ENCODE measurements around the gene C5. TPM values are rescaled to one million over a fixed set of nuclear protein-coding genes. Genes with fewer than 3 reads are reported as not detected.

Gene C5
- total RNA-seq, 1 donor from 2014 or later = 5.5 TPM

GRCh38 chr9:120935383-120935857, 114.7 kb downstream of the C5 start:
- no peaks in the 10 kb centered on the region for H3F3A ChIP-seq (ENCODE audit: low read depth)
- Mint-ChIP-seq H3K36me3 (no peaks in the 10 kb centered on the region), H3K4me1 (peaks cover 17% of the 10 kb centered on the region), H3K9me3 (no peaks in the 10 kb centered on the region), H3K27ac (no peak overlapping the region), H3K4me3 (no peak overlapping the region), H3K27me3 (ENCODE audit: insufficient read depth, low read depth) (peaks cover 3% of the 10 kb centered on the region)
- no peak overlapping the region for H3K4me3 ChIP-seq
- H3K4me2 ChIP-seq = no peak overlapping the region
- no peaks in the 10 kb centered on the region for H3K9me3 ChIP-seq (ENCODE audit: low read depth)
- no peaks in the 10 kb centered on the region for H3K36me3 ChIP-seq
- no peak overlapping the region for H3K27ac ChIP-seq
- H3K4me1 ChIP-seq = peaks cover 9% of the 10 kb centered on the region
- no peak for DNase-seq (ENCODE audit: low spot score)
- TF ChIP-seq EZH2 (IDR thresholded peaks at IDR 0.05) (no peak), EZH2phosphoT487 (IDR thresholded peaks at IDR 0.05) (no peak)
- no peak overlapping the region for H3K9ac ChIP-seq
- H2AFZ ChIP-seq (replicated peaks) = no peak overlapping the region
- H3K27me3 ChIP-seq = no peaks in the 10 kb centered on the region
- no peaks in the 10 kb centered on the region for H3K79me2 ChIP-seq (ENCODE audit: low read depth)
- H4K20me1 ChIP-seq (ENCODE audit: low read depth) = no peaks in the 10 kb centered on the region

- Histone ChIP-seq H3K4me1 (peaks cover 2% of the 10 kb centered on the region), H3K79me2 (ENCODE audit: low read depth) (no peaks in the 10 kb centered on the region), H3K27ac (no peak overlapping the region), H3F3A (ENCODE audit: low read depth) (peaks cover 6% of the 10 kb centered on the region), H3K4me2 (no peak overlapping the region), H3K9me3 (ENCODE audit: low read depth) (no peaks in the 10 kb centered on the region), H3K4me3 (no peak overlapping the region), H3K9ac (no peak overlapping the region), H3K27me3 (no peaks in the 10 kb centered on the region), H2AFZ (replicated peaks) (no peak overlapping the region), H3K36me3 (no peaks in the 10 kb centered on the region), H4K20me1 (ENCODE audit: low read depth) (no peaks in the 10 kb centered on the region)
- H3K4me3 Mint-ChIP-seq = no peak overlapping the region
- TF ChIP-seq EZH2phosphoT487 (IDR thresholded peaks at IDR 0.05) = no peak
- TF ChIP-seq CTCF (IDR thresholded peaks at IDR 0.05) = no peak
- TF ChIP-seq EZH2 (IDR thresholded peaks at IDR 0.05) = no peak
- no peaks in the 10 kb centered on the region for H3K36me3 Mint-ChIP-seq
- H3K9me3 Mint-ChIP-seq = no peaks in the 10 kb centered on the region
- peaks cover 17% of the 10 kb centered on the region for H3K4me1 Mint-ChIP-seq
- peaks cover 7% of the 10 kb centered on the region for H3K27me3 Mint-ChIP-seq (ENCODE audit: insufficient read depth, low read depth)
- DNase-seq (ENCODE audit: low spot score) = no peak
- H3K27ac Mint-ChIP-seq = no peak overlapping the region
These were observed 115.8 kb downstream of the C5 start for GRCh38 chr9:120934281-120934680.

DNA sequence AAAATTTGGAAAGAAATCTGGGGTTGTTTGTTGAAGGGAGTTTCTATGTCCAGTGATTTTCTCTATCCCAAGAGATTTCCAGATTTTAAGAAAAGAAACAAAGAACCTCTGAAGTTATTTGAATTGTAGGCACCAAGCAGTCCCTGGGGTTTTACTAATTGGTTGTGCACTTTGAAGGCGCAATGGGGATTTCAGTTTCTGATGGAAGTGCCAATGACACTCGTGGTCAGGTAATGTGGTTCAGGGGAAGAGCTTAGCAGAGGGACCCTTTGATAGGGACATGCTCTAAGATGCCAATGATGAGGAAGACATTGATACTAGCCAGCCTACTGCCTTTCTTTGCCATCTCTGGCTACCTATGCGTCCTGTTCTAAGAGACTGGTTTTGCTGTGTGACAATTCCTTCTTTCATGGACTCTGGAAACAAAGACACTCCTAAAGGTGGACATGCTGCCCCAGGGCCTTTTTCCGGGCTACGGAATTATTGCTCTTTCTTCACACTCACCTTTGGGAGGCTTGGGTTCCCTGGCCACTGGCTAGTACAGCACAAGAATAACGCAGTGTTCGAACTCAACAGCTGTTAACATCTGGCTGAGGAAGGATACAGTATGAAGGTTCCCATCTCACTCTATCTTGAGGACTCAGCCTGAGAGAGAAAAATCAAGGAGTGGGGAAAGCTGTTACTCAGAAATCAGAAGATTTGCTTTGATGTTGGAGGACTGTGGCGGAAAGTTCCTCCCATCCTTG, 116.6 kb downstream of the C5 start:
- H4K20me1 ChIP-seq (ENCODE audit: low read depth) = no peaks in the 10 kb centered on the region
- H3K4me3 Mint-ChIP-seq = no peak overlapping the region
- no peaks in the 10 kb centered on the region for H3K9me3 ChIP-seq (ENCODE audit: low read depth)
- TF ChIP-seq EZH2phosphoT487 (IDR thresholded peaks at IDR 0.05) (no peak), EZH2 (IDR thresholded peaks at IDR 0.05) (no peak), CTCF (IDR thresholded peaks at IDR 0.05) (no peak)
- H3K4me1 ChIP-seq = peaks cover 4% of the 10 kb centered on the region
- no peaks in the 10 kb centered on the region for H3K36me3 Mint-ChIP-seq
- no peak for DNase-seq (ENCODE audit: low spot score)
- no peaks in the 10 kb centered on the region for H3K9me3 Mint-ChIP-seq
- peaks cover 16% of the 10 kb centered on the region for H3K4me1 Mint-ChIP-seq
- H3K27me3 ChIP-seq = peaks cover 1% of the 10 kb centered on the region
- no peaks in the 10 kb centered on the region for H3K36me3 ChIP-seq
- peaks cover 7% of the 10 kb centered on the region for H3K27me3 Mint-ChIP-seq (ENCODE audit: insufficient read depth, low read depth)
- no peak overlapping the region for H3K4me3 ChIP-seq
- H3K79me2 ChIP-seq (ENCODE audit: low read depth) = no peaks in the 10 kb centered on the region
- H3K27ac Mint-ChIP-seq = no peak overlapping the region
- no peak overlapping the region for H3K4me2 ChIP-seq
- no peak overlapping the region for H3K9ac ChIP-seq
- H3F3A ChIP-seq (ENCODE audit: low read depth) = peaks cover 9% of the 10 kb centered on the region
- no peak overlapping the region for H3K27ac ChIP-seq
- no peak overlapping the region for H2AFZ ChIP-seq (replicated peaks)
